H1 (cell line): ENCODE data around the gene CDK19. TPM values are rescaled to one million over a fixed set of nuclear protein-coding genes. Genes with fewer than 3 reads are reported as not detected.

Experiments used
- ATF3 ChIP-seq: IDR thresholded peaks from 2 replicates; pipeline ENCODE4 v1.6.1; 2011; ENCODE audit warnings: low read depth, mild to moderate bottlenecking, low read length; ENCODE audit not compliant: insufficient read depth
- BCL11A ChIP-seq, 2 experiments: IDR thresholded peaks; one replicate each; pipeline ENCODE4 v1.6.1; 2011; ENCODE audit warnings: low read depth in 2 of 2, low read length in 2 of 2, mild to moderate bottlenecking in 2 of 2
- CHD7 ChIP-seq: fragments of 300-600 bp; sonication (generic); IDR thresholded peaks from 2 replicates; pipeline ENCODE4 v1.7.1; 2012; ENCODE audit warnings: low read length, moderate library complexity, mild to moderate bottlenecking, inconsistent platforms; ENCODE audit not compliant: insufficient replicate concordance
- GABPA ChIP-seq: IDR thresholded peaks from 2 replicates; pipeline ENCODE4 v1.6.1; 2011; ENCODE audit warnings: mild to moderate bottlenecking, low read length, moderate library complexity, borderline replicate concordance; ENCODE audit not compliant: insufficient read depth
- JUND ChIP-seq: IDR thresholded peaks from 2 replicates; pipeline ENCODE4 v1.6.1; 2011; ENCODE audit warnings: mild to moderate bottlenecking, improper control_type of control experiment, low read length
- SAP30 ChIP-seq: fragments of 300-600 bp; sonication (generic); IDR thresholded peaks from 2 replicates; pipeline ENCODE4 v1.7.1; 2012; ENCODE audit warnings: low read length, moderate library complexity, mild to moderate bottlenecking, inconsistent platforms; ENCODE audit not compliant: insufficient read depth, insufficient replicate concordance
- SIX5 ChIP-seq: IDR thresholded peaks from 2 replicates; pipeline ENCODE4 v1.6.1; 2011; ENCODE audit warnings: mild to moderate bottlenecking, low read depth, low read length
- polyA plus RNA-seq, 7 experiments: library from polyadenylated mRNA; depleted of rRNA in 3 of 7; stranded (reverse) in 5 of 7; unstranded in 2 of 7; fragments of >200 nt in 5 of 7; fragments of 200-250 nt in 2 of 7; gene quantifications; 1 replicate in 5 of 7; 2 replicates in 1 of 7; 4 replicates in 1 of 7; pipeline versions ENCODE4 v1.2.1 to v1.2.3, GENCODE V29; 2011 to 2013; ENCODE audit warnings: missing spikeins in 2 of 7, mixed read lengths in 2 of 7
- total RNA-seq: library from RNA; stranded (reverse); fragmentation: NEBNext Ultra II Directional; extraction: Animal tissue kit (Norgen Biotek cat#: 25700); gene quantifications from 2 replicates; pipeline ENCODE4 v1.2.1, GENCODE V29; 2021

The CDK19 gene
- total and polyA plus RNA-seq, 2 of the 8 experiments (the other 6 are each of a cell fraction or from before 2014, with no cell fraction given): 4.9 to 12.6 TPM

- no peak for TF ChIP-seq CHD7
- TF ChIP-seq JUND: no peak
- no peak for TF ChIP-seq BCL11A (IDR thresholded peaks at IDR 0.05; ENCODE audit: low read depth in 2 of 2, low read length in 2 of 2)
- TF ChIP-seq ATF3: no peak
- TF ChIP-seq GABPA: no peak
- TF ChIP-seq SAP30: no peak
- TF ChIP-seq SIX5: no peak
These were observed 13.1 kb upstream of the CDK19 start (continued) for GRCh38 chr6:110828396-110828795.
